Trophoblast cell (in vitro differentiated cells and primary cell): ENCODE data around the gene TBX19.
A peak's percentile ranks its signal among the peaks of the same experiment; 100 is the strongest.

Experiments
- DNase-seq, 2 donors: peaks; one replicate each; pipeline ENCODE4 v3.0.0-alpha.2; 2016
- H2AFZ ChIP-seq: 2 replicates; pipeline ENCODE4 v1.6.1; 2013; ENCODE audit warnings: low read length, moderate library complexity, mild to moderate bottlenecking; ENCODE audit not compliant: insufficient read depth, poor library complexity
- H2AK5ac ChIP-seq: 2 replicates; pipeline ENCODE4 v1.6.1; 2013; ENCODE audit warnings: mild to moderate bottlenecking, low read length
- H2BK120ac ChIP-seq: 2 replicates; pipeline ENCODE4 v1.6.1; 2013; ENCODE audit warnings: low read length, mild to moderate bottlenecking, moderate library complexity; ENCODE audit not compliant: insufficient read depth, poor library complexity
- H2BK12ac ChIP-seq: 2 replicates; pipeline ENCODE4 v1.6.1; 2013; ENCODE audit warnings: mild to moderate bottlenecking, low read length, moderate library complexity
- H2BK5ac ChIP-seq: 2 replicates; pipeline ENCODE4 v1.6.1; 2013; ENCODE audit warnings: low read length, low read depth, moderate library complexity, mild to moderate bottlenecking; ENCODE audit not compliant: poor library complexity
- H3K14ac ChIP-seq: 2 replicates; pipeline ENCODE4 v1.6.1; 2013; ENCODE audit warnings: mild to moderate bottlenecking, low read length
- H3K18ac ChIP-seq: 2 replicates; pipeline ENCODE4 v1.6.1; 2013; ENCODE audit warnings: mild to moderate bottlenecking, low read length
- H3K23ac ChIP-seq: 2 replicates; pipeline ENCODE4 v1.6.1; 2013; ENCODE audit warnings: low read length
- H3K27ac ChIP-seq: 2 replicates; pipeline ENCODE4 v1.5.1; 2013; ENCODE audit warnings: low read depth, mild to moderate bottlenecking, inconsistent platforms, low read length, moderate library complexity
- H3K27me3 ChIP-seq: 2 replicates; pipeline ENCODE4 v1.6.1; 2013; ENCODE audit warnings: inconsistent platforms, mild to moderate bottlenecking, low read length, moderate library complexity; ENCODE audit not compliant: insufficient read depth
- H3K36me3 ChIP-seq, 2 experiments: 1 replicate in 1 of 2; 2 replicates in 1 of 2; pipeline ENCODE4 v1.6.1; 2013; ENCODE audit warnings: low read length in 2 of 2, mild to moderate bottlenecking in 2 of 2, moderate library complexity in 1 of 2; ENCODE audit not compliant: insufficient read depth in 2 of 2, control insufficient read depth in 1 of 2
- H3K4ac ChIP-seq: 2 replicates; pipeline ENCODE4 v1.6.1; 2013; ENCODE audit warnings: low read depth, mild to moderate bottlenecking, low read length, moderate library complexity
- H3K4me1 ChIP-seq, 2 experiments: 1 replicate in 1 of 2; 2 replicates in 1 of 2; pipeline ENCODE4 v1.6.1; 2013; ENCODE audit warnings: low read length in 2 of 2, mild to moderate bottlenecking in 2 of 2, moderate library complexity in 1 of 2; ENCODE audit not compliant: insufficient read depth in 2 of 2, control insufficient read depth in 1 of 2
- H3K4me2 ChIP-seq: 2 replicates; pipeline ENCODE4 v1.6.1; 2013; ENCODE audit warnings: inconsistent platforms, mild to moderate bottlenecking, low read length, moderate library complexity
- H3K4me3 ChIP-seq: 2 replicates; pipeline ENCODE4 v1.5.1; 2013; ENCODE audit warnings: mild to moderate bottlenecking, low read depth, low read length, inconsistent platforms
- H3K79me1 ChIP-seq: one replicate; pipeline ENCODE4 v1.6.1; 2013; ENCODE audit warnings: low read length
- H3K79me2 ChIP-seq: 2 replicates; pipeline ENCODE4 v1.6.1; 2013; ENCODE audit warnings: low read length, mild to moderate bottlenecking; ENCODE audit not compliant: control insufficient read depth, insufficient read depth, poor library complexity
- H3K9ac ChIP-seq: 2 replicates; pipeline ENCODE4 v1.6.1; 2013; ENCODE audit warnings: mild to moderate bottlenecking, low read length
- H3K9me3 ChIP-seq: 2 replicates; pipeline ENCODE4 v1.6.1; 2013; ENCODE audit warnings: low read depth, mild to moderate bottlenecking, control low read depth, inconsistent platforms, low read length; ENCODE audit not compliant: insufficient read depth
- H4K12ac ChIP-seq: 2 replicates; pipeline ENCODE4 v1.6.1; 2013; ENCODE audit warnings: low read depth, mild to moderate bottlenecking, low read length, moderate library complexity
- H4K8ac ChIP-seq: 2 replicates; pipeline ENCODE4 v1.6.1; 2013; ENCODE audit warnings: low read depth, mild to moderate bottlenecking, low read length, moderate library complexity
- H4K91ac ChIP-seq: one replicate; pipeline ENCODE4 v1.6.1; 2013; ENCODE audit warnings: low read depth, mild to moderate bottlenecking, low read length, moderate library complexity
- WGBS: extraction: QIAGEN DNeasy Blood & Tissue Kit; methylation state at CpG from one replicate; pipeline ENCODE4 v1.1.7; 2013; ENCODE audit warnings: missing lambda C conversion rate; ENCODE audit not compliant: insufficient read length, insufficient coverage; ENCODE audit errors: extremely low coverage; 5-methylcytosine and 5-hydroxymethylcytosine counted together

TBX19 gene

DNA sequence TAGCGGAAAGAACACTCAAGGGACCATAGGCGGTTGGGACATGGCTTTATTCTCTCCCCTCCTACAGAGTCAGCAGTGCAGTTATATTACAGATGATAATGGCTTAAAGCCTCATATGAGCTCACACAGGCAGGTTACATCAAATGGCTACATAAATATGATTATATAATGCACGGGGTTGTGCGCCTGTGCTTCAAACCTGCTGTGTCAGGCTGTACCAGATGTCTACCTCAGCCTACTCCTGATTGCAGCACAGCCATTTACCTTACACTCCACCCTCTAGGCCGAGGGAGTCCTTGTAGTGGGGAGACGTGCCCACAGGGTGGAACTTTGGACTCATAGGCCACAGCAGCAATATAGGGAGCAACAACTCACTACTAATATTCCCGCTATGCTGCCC, 16.4 kb upstream of the TBX19 start:
- H2AK5ac ChIP-seq: no peak overlapping the region
- H3K4me2 ChIP-seq: no peak overlapping the region
- H4K12ac ChIP-seq: no peak overlapping the region
- no peak overlapping the region for H2BK12ac ChIP-seq
- no peak overlapping the region for H3K4me3 ChIP-seq
- H3K9ac ChIP-seq: no peak overlapping the region
- H2BK120ac ChIP-seq: no peak overlapping the region
- DNase-seq: no peak
- no peak overlapping the region for H4K91ac ChIP-seq
- no peaks in the 10 kb centered on the region for H3K79me1 ChIP-seq
- H2BK5ac ChIP-seq: no peak overlapping the region
- no peaks in the 10 kb centered on the region for H3K4me1 ChIP-seq
- peaks cover 10% of the 10 kb centered on the region for H3K9me3 ChIP-seq
- H3K79me2 ChIP-seq: no peaks in the 10 kb centered on the region
- no peak overlapping the region for H2AFZ ChIP-seq
- no peak overlapping the region for H3K14ac ChIP-seq
- no CpG with 5 or more reads among the region's 7 CpGs for WGBS
- H3K27me3 ChIP-seq: no peaks in the 10 kb centered on the region
- H3K23ac ChIP-seq: no peak overlapping the region
- peaks cover 0 to 9% of the 10 kb centered on the region in 2 experiments for H3K36me3 ChIP-seq
- H3K18ac ChIP-seq: no peak overlapping the region
- H3K4ac ChIP-seq: no peak overlapping the region
- H3K27ac ChIP-seq: no peak overlapping the region
- no peak overlapping the region for H4K8ac ChIP-seq

- Histone ChIP-seq H3K27ac (no peak overlapping the region), H3K9me3 (peaks cover 10% of the 10 kb centered on the region), H2AK5ac (no peak overlapping the region), H3K4me3 (no peak overlapping the region), H3K9ac (no peak overlapping the region), H3K79me1 (no peaks in the 10 kb centered on the region), H3K4ac (no peak overlapping the region), H4K12ac (no peak overlapping the region), H3K18ac (no peak overlapping the region), H3K4me2 (no peak overlapping the region), H4K91ac (no peak overlapping the region), H3K27me3 (no peaks in the 10 kb centered on the region), H3K14ac (no peak overlapping the region), H2BK120ac (no peak overlapping the region), H4K8ac (no peak overlapping the region), H3K23ac (no peak overlapping the region), H3K4me1 (no peaks in the 10 kb centered on the region), H2AFZ (no peak overlapping the region), H2BK12ac (no peak overlapping the region), H3K36me3 (peaks cover 0 to 9% of the 10 kb centered on the region in 2 experiments), H2BK5ac (no peak overlapping the region), H3K79me2 (no peaks in the 10 kb centered on the region)
- WGBS: no CpG with 5 or more reads among the region's 1 CpG
- peak; percentile 29 to 53 for DNase-seq
Observed at GRCh38 chr1:168265596-168265995, 15.1 kb upstream of the TBX19 start.

- Histone ChIP-seq H3K4me3 (no peak overlapping the region), H3K18ac (no peak overlapping the region), H3K4me2 (no peak overlapping the region), H3K27ac (no peak overlapping the region), H2BK120ac (no peak overlapping the region), H3K4me1 (no peaks in the 10 kb centered on the region), H3K23ac (no peak overlapping the region), H3K9me3 (peaks cover 10% of the 10 kb centered on the region), H3K79me2 (no peaks in the 10 kb centered on the region), H2AK5ac (no peak overlapping the region), H3K36me3 (peaks cover 0 to 9% of the 10 kb centered on the region in 2 experiments), H2BK5ac (no peak overlapping the region), H4K8ac (no peak overlapping the region), H3K79me1 (no peaks in the 10 kb centered on the region), H3K14ac (no peak overlapping the region), H4K91ac (no peak overlapping the region), H4K12ac (no peak overlapping the region), H2BK12ac (no peak overlapping the region), H3K9ac (no peak overlapping the region), H3K27me3 (no peaks in the 10 kb centered on the region), H3K4ac (no peak overlapping the region), H2AFZ (no peak overlapping the region)
- no CpG with 5 or more reads among the region's 6 CpGs for WGBS
- no peak for DNase-seq
Observed at GRCh38 chr1:168266644-168267186, 14.0 kb upstream of the TBX19 start.

DNA sequence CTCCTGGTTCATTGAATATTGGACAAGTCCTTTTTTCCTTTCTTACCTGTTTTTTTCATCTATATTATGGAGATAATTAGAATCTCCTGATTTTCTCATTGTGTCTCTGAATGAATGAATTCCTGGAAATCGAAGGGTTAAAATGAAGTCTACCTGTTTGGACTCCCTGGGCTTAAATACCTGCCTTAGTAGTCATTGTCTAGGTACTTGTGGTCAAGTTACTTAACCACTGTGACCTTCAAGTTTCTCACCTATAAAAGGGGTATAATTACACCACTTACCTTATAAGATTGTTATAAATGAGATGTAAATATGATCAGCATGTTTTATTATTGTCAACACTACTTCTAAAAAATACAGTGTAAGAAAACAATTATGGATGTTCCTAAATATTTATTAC, 9.0 kb upstream of the TBX19 start:
- H3K27me3 ChIP-seq: no peaks in the 10 kb centered on the region
- no peaks in the 10 kb centered on the region for H3K36me3 ChIP-seq
- H2AK5ac ChIP-seq: no peak overlapping the region
- no peak overlapping the region for H3K18ac ChIP-seq
- no peak overlapping the region for H3K14ac ChIP-seq
- no peak overlapping the region for H2BK12ac ChIP-seq
- H3K27ac ChIP-seq: no peak overlapping the region
- no CpG with 5 or more reads among the region's 1 CpG for WGBS
- no peak overlapping the region for H3K4me2 ChIP-seq
- no peak overlapping the region for H4K91ac ChIP-seq
- no peaks in the 10 kb centered on the region for H3K9me3 ChIP-seq
- no peak overlapping the region for H2BK5ac ChIP-seq
- H3K23ac ChIP-seq: no peak overlapping the region
- no peak overlapping the region for H4K12ac ChIP-seq
- no peak overlapping the region for H3K4me3 ChIP-seq
- no peak overlapping the region for H4K8ac ChIP-seq
- no peaks in the 10 kb centered on the region for H3K4me1 ChIP-seq
- peak in 1 of 2 donors; percentile 15 for DNase-seq
- H2AFZ ChIP-seq: no peak overlapping the region
- H3K79me2 ChIP-seq: no peaks in the 10 kb centered on the region
- no peak overlapping the region for H3K4ac ChIP-seq
- no peaks in the 10 kb centered on the region for H3K79me1 ChIP-seq
- no peak overlapping the region for H3K9ac ChIP-seq
- no peak overlapping the region for H2BK120ac ChIP-seq
